ENCODE measurements around the gene AOPEP.
A peak's percentile ranks its signal among the peaks of the same experiment; 100 is the strongest.

AOPEP gene

DNA sequence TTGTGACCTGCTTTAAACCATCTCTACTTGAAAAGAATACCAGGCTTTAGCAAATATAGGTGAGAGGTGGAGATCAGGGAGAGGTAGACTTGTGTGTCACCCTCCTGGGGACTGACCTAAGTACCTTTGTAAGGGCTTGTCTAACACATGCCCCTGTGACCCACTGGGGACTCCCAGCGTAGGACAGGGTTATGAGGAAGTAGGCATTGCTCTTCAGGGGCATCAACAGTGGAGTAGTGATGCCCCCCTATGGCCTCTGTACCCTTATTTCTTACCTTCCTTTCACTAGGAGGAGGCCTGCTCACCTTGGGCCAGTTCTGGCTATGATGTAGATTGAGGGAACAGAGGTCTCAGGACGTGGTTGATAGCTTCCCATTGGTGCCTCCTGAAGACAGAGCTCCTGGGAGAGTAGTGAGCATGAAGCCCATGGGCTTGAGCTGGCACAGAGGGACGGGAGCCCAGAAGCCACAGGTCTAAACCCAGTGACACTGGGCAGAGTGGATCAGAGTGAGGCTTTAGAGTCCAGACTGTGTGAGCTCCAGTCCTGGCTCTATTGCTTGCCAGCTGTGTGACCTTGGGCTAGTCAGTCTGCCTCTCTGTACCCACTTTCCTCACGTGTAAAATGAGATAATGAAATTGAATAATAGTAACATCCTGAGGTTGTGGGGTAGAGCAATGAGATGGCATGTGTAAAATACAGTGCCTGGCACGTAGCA lies 191.7 kb downstream of the AOPEP start:
- DNase-seq (ENCODE audit: low read depth), result peak; percentile 1

DNA sequence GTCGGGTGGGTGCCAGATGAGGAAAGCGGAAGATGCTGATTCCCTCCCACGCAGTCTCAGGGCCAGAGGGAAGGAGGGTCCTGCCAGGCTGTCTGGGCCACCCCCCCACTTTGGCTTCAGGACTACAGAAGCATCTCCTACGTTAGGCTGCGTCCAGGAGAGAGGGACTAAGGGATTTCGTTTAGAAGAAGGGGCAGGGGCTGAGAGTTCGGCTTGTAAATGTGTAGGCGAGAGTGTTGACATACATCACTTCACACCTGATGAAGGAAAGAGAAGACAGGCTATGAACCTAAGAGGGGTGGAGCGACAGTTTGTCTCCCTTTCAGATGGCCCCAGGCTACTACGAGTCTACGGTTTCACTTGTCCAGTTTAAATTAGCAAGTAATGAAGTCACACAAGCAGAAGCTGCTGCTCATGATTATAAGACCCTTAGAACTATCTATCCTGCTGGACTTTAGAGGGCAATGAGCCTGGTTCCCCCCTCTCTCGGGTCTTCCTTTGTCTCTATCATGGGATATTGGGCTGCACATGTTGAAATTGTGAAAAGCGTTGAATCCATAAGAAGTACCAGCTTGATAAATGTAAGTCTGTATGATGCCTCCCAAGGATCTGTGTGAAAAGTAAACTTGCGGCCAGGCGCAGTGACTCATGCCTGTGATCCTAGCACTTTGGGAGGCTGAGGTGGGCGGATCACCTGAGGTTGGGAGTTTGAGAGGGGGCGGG lies 193.0 kb downstream of the AOPEP start:
- no peak for DNase-seq (ENCODE audit: low read depth)

DNA sequence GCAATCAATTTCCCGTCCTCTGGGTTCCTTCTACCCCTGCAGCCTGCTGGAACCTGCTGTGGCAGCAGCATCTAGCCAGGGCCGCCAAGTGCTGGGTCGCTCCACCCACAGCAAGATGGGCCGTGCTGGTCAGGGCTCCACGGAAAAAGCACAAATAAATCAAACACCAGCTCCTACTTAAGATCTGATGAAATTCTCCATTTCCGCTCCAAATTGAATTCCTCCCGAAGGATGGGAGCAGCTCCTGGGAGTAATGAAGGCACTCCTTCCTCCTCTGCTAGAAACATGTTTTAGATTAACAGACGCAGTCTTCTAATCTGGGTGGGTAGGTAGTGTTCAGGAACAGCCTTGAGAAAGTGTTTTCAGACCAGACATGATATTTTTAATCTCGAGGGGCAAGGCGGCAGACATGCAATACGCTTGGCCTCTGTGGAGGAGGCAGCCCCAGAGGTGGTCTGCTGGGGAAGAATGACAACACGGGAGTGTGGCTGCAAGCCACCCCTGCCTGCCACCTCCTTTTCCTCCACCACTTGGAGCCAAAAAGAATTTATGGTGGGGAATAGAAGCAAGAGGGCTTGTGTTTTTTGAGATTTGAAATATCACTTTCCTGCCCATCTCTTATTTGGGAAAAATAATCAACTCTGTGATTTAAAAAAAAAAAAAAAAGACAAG lies 194.1 kb downstream of the AOPEP start:
- no peak for DNase-seq (ENCODE audit: low read depth)

DNA sequence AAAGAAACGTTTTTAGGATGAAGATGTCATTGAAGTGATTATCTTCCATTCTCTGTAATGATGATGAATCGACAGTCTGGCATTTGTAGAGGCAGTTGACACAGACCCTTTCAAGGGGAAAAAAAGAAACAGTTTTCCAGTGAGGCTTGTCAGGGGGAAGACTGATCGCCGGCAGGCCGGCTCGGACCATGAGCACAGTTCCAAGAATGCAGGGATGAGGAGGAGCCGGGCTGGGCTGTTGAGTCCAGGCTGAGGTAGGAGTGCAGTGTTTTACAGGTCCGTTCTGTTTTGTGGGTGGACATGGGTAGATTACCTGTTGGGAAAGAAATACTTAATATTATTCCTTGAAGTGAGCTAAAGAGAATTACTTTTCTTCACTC lies 194.6 kb downstream of the AOPEP start:
- no peak for DNase-seq (ENCODE audit: low read depth)

DNA sequence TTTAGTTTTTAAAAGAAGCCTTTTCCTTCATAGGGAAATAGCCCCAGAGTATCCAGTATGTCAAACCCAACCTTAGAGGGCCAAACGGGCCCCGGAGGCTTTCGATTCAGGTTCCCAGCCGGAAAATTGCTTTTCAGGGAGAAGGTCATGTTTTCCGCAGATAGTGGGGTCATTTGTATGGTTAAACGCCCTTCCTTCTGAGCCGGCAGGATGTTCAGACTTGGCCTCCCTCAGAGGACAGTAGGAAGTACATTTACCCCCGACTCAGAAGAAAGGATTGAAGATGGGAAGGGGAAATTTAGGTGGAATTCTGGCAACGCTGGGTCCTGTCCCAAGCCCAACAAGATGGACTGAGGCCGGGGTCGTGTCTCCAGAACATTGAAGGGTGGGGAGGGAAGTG lies 195.2 kb downstream of the AOPEP start:
- no peak for DNase-seq (ENCODE audit: low read depth)

DNA sequence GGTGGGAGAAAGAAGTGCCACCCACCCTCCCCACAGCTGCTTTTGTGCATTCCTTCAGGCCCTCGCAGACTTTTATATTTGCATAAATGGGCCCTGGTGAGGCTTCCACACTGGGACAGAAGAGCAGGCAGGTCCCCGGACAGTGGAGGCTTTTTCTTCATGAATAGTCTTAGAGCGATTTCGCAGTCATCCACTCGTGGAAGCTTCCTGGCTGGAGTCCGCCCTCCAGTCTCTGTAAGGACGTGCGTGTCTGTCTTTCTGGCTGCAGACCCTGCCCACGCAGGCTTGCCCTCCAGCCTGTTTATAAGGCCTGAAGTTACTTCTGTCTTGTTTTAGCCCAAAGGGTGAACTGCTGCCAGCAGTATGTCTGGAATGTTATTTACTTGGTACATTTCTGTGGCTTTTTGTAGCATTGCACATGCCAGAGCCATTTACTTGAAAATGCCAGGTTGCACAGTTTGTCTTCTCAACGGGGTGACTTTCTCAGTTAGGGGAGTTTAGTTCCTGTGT lies 195.7 kb downstream of the AOPEP start:
- no peak for DNase-seq (ENCODE audit: low read depth)

DNA sequence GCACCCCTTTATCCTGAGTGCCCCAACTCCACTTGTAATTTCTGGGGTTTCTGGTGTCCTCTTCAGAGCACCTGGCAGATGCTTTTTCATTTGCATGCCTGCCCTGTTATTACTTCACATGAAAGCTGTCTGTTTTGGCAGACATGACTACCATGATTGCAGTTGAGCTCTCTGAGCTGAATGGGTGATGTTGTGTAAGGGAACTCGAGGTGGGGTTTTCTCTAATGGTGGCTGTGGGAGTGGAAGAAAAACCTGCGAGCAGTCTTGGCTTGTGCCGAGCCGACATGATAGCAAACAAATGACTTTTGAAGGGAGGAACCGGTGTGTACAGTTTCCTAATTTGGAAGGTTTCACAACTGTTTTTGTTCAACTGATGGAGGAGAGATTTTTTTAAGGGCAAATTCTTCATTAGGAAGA lies 196.2 kb downstream of the AOPEP start:
- DNase-seq (ENCODE audit: low read depth), result no peak

DNA sequence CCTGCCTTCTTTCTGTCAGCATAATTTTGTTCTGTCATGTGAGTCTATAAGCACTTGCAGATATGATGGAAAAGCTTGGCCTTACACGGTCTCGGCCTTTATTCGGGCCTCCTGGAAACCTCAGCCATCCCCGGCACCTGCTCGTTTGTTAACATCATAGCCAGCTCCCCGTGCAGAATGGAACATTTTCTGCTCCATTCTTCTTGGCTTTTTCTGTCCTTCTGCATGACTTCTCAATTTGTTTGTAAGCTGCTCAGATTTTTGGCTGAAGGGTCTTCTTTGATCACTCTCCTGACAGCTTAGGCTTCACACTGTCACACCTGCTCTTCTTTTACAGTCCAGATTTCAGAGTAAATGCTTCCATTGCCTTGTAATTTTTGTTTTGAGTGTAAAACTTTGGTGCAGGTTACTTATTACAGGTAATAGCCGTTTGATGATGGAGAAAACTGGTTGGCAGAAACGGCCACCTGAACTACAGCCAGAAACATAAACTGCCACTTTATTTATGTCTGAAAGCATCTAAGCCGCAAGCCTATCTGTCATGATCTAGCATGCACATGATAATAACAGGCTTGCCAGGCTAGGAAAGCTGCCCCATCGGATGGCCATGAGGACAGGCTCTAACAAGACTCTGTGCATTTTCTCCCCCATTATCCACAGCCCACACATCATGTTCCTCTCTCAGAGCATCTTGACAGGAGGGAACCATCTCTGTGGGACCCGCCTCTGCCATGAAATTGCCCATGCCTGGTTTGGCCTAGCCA lies 197.0 kb downstream of the AOPEP start:
- no peak for DNase-seq (ENCODE audit: low read depth)

DNA sequence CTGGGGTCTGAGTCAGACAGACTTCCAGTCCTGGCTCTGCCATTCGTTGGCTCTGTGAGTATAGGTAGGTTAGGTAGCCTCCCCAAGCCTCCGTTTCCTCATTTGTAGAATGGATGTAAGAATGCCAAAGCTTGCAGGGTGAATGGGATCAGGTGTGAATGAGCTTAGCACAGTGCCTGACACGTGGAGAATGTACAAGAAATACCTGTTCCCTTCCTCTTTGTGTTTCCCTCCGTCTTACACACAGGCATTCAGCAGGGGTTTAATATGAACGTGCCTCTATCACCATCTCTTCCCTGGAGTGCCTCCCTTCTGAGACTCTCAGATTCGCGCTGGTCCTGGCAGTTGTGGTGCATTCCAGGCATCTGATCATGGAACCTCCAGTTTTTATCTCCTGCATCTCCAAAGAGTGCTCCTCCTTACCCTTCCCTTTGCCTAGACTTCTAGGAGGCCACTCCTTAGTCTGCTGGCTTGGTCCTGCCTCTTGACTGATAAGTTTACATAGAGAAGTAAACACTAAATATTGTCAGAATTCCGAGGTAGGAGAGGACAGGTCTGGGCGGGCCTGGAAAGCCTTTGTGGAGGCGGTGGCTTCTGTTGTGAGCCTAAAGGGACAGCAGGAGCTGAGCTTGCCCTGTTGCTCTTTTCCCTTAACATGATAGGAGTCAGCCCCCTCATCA lies 199.4 kb downstream of the AOPEP start:
- DNase-seq (ENCODE audit: low read depth), result no peak

DNA sequence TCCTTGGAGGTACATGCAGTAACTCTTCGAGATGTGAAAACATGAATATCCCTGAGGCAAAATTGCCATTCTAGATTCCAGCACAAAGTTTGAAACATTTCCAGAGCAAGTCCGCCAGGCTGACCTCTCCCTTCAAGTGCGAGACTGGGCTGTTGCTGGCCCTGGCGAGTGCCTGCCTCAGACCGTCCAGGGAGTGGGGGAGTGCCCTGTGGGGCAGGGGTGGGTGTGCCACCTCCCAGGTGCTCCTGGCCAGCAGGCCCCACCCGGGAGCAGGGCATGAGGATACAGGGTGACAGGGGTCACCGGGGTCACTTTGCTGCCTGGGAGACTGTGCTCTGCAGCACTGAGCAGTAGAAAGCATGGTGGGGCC lies 199.9 kb downstream of the AOPEP start:
- no peak for DNase-seq (ENCODE audit: low read depth)

DNA sequence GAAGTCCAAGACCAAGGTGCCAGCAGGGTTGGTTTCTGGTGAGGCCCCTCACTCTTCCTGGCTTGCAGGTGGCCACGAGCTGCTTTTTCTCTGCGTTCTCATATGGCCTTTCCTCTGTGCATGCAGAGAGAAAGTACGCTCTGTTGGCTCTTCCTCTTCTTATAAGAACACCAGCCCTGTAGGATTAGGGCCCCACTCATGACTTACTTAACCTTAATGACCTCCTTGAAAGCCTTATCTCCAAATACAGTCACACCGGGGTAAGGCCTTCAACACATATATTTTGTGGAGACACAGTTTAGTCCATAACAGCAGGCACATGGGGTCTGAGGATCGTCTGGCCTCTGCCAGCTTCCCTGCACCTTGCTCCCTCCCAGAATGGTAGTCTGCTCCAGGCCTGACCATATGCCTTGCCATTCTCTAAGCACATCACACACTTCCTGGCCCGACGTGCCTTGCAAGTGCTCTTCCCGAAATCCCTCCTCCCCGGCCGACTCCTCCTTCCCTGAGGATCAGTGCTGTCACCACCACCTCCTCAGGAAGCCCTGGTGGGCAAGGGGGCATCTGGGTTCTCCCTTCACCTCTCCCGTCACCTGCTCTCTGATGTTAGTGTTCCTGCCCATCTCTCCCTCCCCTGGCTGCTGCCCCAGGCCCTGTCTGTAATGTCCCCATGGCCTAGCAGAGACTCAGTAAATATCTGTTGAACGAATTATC lies 200.7 kb downstream of the AOPEP start:
- no peak for DNase-seq (ENCODE audit: low read depth)

DNA sequence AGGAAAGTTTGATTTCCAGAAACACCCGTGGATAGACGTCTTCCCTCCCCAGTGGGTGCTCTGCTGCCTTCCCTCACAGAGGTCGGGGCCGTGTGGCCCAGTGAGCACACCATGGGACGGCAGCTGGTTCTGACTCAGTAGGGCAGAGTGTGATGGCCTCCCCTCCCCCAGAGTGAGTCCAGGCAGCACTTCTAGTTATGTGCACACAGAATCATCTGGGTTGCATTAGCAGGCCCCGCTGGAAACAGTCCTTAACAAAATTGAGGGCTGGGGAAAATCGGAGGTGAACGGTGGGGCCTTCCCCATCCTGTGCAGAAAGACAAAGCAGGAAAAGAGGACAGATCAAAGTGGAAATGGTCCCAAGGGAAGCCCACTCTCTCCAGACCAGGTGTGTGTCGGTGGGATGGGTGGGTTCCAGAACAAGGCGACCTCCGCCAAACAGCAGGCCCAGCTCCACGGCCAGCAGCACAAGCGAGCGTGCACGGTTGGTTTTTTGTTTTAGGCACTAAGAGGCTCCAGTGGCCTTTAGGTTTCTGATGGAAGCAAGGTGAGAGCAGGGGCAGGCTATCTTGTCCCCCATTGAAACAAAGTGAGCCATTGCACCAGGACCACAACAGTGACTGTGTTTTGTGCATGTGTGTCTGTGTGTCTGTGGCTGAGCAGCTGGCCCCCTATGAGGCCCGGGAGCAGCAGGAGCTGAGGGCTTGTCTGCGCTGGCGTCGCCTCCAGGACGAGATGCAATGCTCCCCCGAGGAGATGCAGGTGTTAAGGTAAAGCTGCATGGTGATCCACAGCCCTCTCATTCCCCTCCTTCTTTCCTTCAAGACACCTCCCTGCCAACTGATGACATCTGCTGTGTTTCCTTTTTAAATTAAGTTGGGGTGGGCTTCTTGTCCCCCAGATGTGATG lies 201.5 kb downstream of the AOPEP start:
- no peak for DNase-seq (ENCODE audit: low read depth)

DNA sequence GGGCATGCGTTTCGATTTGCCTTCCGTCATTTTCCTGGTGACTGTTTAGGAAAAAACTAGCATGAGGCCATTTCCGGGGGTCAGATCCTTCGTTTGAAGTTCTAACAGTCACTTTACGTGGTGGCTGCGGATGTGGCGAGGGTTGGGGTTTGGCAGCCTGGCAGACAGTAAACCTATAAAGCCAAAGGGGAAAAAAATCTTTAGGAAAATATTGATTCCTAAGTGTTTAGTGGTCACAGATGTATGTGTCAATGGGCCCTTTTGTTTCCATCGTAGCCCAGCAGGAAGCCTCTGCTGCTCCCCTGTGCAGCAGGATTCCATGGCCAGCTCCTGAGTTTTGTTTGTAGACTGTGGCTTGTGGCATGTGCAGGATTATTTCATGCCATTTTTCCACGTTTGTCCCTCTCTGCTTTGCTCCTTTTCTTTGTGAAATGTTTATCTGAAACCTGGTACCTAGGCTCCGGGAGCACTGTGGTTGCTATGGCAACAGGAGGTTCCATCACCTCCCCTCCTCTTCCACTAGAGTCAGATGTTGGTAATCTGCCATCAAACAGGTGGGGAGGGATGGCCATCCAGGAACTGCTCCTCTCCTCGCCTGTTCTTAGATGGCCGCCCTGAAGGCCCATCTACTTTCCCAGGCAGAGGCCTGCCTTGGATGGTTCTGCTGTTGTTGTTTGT lies 202.3 kb downstream of the AOPEP start:
- DNase-seq (ENCODE audit: low read depth), result no peak

DNA sequence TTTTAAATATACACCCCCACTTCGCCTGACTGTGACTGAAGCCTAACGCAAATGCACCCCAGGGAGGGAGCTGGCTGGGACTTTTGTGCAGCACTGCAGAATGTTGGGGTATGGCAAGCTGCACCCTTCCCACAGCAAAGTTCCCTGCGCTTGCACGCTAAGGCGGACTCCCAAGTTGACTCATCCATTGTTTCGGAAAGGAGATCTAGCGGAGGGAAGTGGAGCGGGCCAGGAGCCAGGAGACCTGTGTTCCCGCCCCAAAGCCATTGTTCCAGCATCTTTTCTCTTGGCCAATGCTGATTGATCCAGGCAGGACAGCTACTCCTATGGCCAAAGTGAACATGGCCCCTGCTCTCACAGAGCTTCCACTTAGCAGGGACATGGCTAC lies 202.9 kb downstream of the AOPEP start:
- DNase-seq (ENCODE audit: low read depth), result no peak

DNA sequence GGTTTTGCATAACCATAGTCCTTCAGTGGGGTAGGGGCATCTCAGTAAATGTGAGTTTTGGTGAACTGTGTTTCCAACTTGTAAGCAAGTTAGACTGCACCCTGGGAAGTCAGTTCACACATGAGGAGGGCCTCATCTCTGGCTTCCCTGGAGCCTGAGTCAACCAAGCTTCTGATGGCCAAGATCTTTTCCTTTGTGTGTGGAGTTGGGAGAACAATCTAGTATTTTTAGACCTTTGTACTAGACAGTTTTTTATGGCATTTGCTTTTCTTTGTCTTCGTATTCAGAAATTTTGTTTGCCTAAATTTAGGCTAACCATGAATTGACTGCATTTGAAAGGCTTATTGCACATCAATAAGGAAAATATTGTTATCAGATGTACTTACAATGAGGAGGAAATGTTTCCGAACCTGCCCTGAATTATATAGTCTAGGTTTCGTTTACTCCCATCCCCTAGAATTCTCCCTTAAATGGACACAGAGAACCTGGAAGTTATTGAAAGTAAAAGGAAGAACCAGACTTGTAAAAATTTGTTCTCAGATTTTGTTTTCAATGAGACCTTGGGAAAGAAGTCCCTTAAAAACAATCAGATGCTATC lies 204.6 kb downstream of the AOPEP start:
- DNase-seq (ENCODE audit: low read depth), result no peak

DNA sequence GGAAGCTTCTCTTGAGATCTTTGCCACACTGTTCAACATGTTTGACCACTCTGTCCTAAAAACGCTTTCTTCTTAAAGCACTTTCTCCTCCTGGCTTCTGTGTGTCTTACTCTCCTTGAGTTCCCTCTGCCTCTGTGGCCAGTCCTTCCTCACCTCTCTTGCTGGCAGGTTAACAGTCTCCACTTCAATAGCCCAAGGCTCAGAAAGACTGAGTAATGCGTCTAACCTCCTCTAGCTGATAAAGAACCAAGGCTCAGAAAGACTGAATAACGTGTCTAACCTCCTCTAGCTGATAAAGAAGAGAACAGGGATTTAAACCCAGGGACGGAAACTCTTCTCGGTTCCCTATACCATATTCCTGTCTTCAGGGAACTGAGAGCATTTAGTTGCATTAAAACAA lies 205.2 kb downstream of the AOPEP start:
- no peak for DNase-seq (ENCODE audit: low read depth)

DNA sequence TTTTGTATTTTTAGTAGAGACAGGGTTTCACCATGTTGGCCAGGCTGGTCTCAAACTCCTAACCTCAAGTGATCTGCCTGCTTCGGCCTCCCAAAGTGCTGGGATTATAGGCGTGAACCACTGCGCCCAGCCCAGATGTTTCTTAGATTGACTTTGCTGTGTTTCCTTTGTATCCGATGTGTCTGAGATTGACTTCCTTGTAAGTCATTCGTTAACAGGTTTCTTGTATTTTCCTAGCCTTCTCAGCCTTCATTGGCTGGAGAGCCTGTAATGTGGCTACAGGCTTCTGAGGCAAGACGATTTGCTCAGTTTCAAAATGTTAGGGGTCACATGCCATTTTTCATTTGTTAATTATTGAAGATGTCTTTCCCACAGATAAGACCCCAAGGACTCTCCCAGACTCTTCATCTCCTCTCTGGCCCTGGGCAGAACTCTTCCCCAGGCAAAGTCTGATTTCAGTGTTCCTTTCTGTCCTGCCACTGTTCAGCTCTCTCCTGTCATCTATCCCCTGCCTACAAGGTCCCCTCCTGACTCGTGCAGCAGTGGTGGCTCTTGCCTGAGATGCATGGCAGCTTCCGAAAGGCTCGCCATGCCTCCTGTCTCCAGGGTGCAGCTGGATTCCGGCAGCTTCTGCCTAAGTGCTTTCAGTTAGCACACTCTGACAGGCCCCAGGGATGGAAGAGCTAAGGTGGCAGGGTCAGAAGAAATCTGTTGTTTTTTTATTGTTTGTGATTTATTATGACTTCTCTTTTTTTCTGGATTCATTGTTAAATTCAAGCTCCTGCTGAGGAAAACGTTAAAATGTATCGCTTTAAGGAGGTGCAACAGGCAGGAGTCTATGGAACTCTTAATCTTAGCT lies 206.4 kb downstream of the AOPEP start:
- no peak for DNase-seq (ENCODE audit: low read depth)

DNA sequence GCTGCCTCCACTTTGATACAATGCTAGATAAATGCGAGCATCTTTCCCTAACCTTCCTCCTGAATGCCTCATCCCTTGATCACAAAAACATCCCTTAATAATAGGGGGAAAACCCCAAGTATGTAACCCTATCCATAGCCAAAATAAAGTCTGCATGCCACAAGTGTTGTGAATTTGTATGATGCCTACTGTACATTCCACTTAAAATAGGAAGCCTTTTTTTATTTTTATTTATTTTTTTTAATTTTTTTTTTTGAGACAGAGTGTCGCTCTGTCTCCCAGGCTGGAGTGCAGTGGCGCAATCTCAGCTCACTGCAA lies 207.0 kb downstream of the AOPEP start:
- no peak for DNase-seq (ENCODE audit: low read depth)
